CD4-positive, alpha-beta T cell (primary cell): ENCODE results near the gene LRRC38. TPM values are rescaled to one million over a fixed set of nuclear protein-coding genes. Genes with fewer than 3 reads are reported as not detected.

Experiments
- ATAC-seq: fragments of 200-7000 bp; cut with Tn5 transposase; one replicate; pipeline ENCODE4 v1.10.0; 2022; ENCODE audit warnings: mild to moderate bottlenecking; ENCODE audit not compliant: poor library complexity
- CTCF ChIA-PET: fragments of 350-600 bp; sonication (Branson Sonifier 250); formaldehyde crosslinking; loops from one replicate; lab custom pipeline; 2021; ENCODE audit warnings: antibody characterized with exemption, inconsistent platforms; lab: Charles Lee
- POLR2A ChIA-PET: fragments of 350-600 bp; sonication (Branson Sonifier 250); formaldehyde crosslinking; loops from one replicate; lab custom pipeline; 2021; ENCODE audit warnings: antibody characterized with exemption, inconsistent platforms; lab: Charles Lee
- DNase-seq, 14 experiments: peaks; one replicate each; pipeline ENCODE4 v3.0.0-alpha.2; 2013 to 2020; ENCODE audit warnings: mixed read lengths in 2 of 14
- H3K27ac ChIP-seq, 2 donors: one replicate each; pipeline versions ENCODE4 v1.5.1 to v1.7.0; 2013; ENCODE audit warnings: low read length in 2 of 2, low read depth in 1 of 2, mild to moderate bottlenecking in 1 of 2
- H3K27me3 ChIP-seq, 2 experiments: 1 replicate in 1 of 2; 2 replicates in 1 of 2; pipeline versions ENCODE4 v1.6.1 to v1.7.0; 2013; ENCODE audit warnings: low read length in 2 of 2, control low read depth in 1 of 2, mild to moderate bottlenecking in 1 of 2, moderate library complexity in 1 of 2; ENCODE audit not compliant: insufficient read depth in 2 of 2, control insufficient read depth in 1 of 2
- H3K36me3 ChIP-seq: one replicate; pipeline ENCODE4 v1.6.1; 2013; ENCODE audit warnings: low read length, control low read depth; ENCODE audit not compliant: insufficient read depth
- H3K4me1 ChIP-seq: one replicate; pipeline ENCODE4 v1.6.1; 2013; ENCODE audit warnings: low read length, control low read depth; ENCODE audit not compliant: insufficient read depth
- H3K4me3 ChIP-seq: one replicate; pipeline ENCODE4 v1.5.1; 2013; ENCODE audit warnings: mild to moderate bottlenecking, low read length, moderate library complexity
- H3K9me3 ChIP-seq, 2 experiments: 1 replicate in 1 of 2; 2 replicates in 1 of 2; pipeline versions ENCODE4 v1.6.1 to v1.7.0; 2013; ENCODE audit warnings: low read length in 2 of 2, mild to moderate bottlenecking in 2 of 2, control low read depth in 1 of 2, moderate library complexity in 1 of 2; ENCODE audit not compliant: control insufficient read depth in 1 of 2, insufficient read depth in 1 of 2
- H3K27ac Mint-ChIP-seq: one replicate; pipeline ENCODE4 v1.8.0; 2020; ENCODE audit warnings: mixed read lengths
- H3K27me3 Mint-ChIP-seq: one replicate; pipeline ENCODE4 v1.8.0; 2021; ENCODE audit warnings: mixed read lengths
- H3K36me3 Mint-ChIP-seq: one replicate; pipeline ENCODE4 v1.8.0; 2021; ENCODE audit warnings: low read depth, mixed read lengths
- H3K4me1 Mint-ChIP-seq: one replicate; pipeline ENCODE4 v1.8.0; 2021; ENCODE audit warnings: low read depth, mixed read lengths
- H3K4me3 Mint-ChIP-seq: one replicate; pipeline ENCODE4 v1.8.0; 2020; ENCODE audit warnings: mild to moderate bottlenecking, mixed read lengths
- H3K9me3 Mint-ChIP-seq: one replicate; pipeline ENCODE4 v1.8.0; 2020; ENCODE audit warnings: mixed read lengths
- CTCF ChIP-seq: fragments of 200-600 bp; IDR thresholded peaks from one replicate; pipeline ENCODE4 v1.8.0; 2022; ENCODE audit warnings: antibody characterized with exemption, mild to moderate bottlenecking
- intact Hi-C, 2 experiments: fragments of 100-400 bp; cut with DNase I in 1 of 2; cut with micrococcal nuclease in 1 of 2; formaldehyde crosslinking; loops; one replicate each; pipeline versions ENCODE4 v1.15.1 to v1.9.0; 2023 to 2025; cut with DNase I, micrococcal nuclease
- total RNA-seq, 174 experiments: library from RNA in 2 of 174; stranded (reverse) in 2 of 174; gene quantifications; one replicate each; pipeline ENCODE4 v1.2.3 and lab custom pipeline; 2021 to 2026

LRRC38 gene
- total RNA-seq, 2 experiments from 2014 or later, result not detected

- no peak for DNase-seq
- no peaks in the 10 kb centered on the region for H3K36me3 Mint-ChIP-seq
- Histone ChIP-seq H3K9me3 (peaks cover 0 to 4% of the 10 kb centered on the region in 2 experiments), H3K4me1 (no peaks in the 10 kb centered on the region), H3K27me3 (no peaks in the 10 kb centered on the region), H3K27ac (no peak overlapping the region), H3K36me3 (no peaks in the 10 kb centered on the region), H3K4me3 (no peak overlapping the region)
- ATAC-seq, result no peak
- H3K27ac Mint-ChIP-seq, result no peak overlapping the region
- intact Hi-C loops, result no loop called here
- no peaks in the 10 kb centered on the region for H3K9me3 Mint-ChIP-seq
- peaks cover 3% of the 10 kb centered on the region for H3K4me1 Mint-ChIP-seq
- H3K27me3 Mint-ChIP-seq, result peaks cover 17% of the 10 kb centered on the region
- ChIA-PET CTCF (no interaction called here), POLR2A (no interaction called here)
- no peak for TF ChIP-seq CTCF
- H3K4me3 Mint-ChIP-seq, result no peak overlapping the region
Observed at GRCh38 chr1:13499422-13499821, 14.4 kb downstream of the LRRC38 start.

GRCh38 chr1:13498553-13498952 is 15.2 kb downstream of the LRRC38 start:
- Histone ChIP-seq H3K4me1 (no peaks in the 10 kb centered on the region), H3K27ac (no peak overlapping the region), H3K36me3 (no peaks in the 10 kb centered on the region), H3K27me3 (no peaks in the 10 kb centered on the region), H3K9me3 (peaks cover 0 to 4% of the 10 kb centered on the region in 2 experiments), H3K4me3 (no peak overlapping the region)
- intact Hi-C loops, result no loop called here
- no peak for TF ChIP-seq CTCF
- no peak overlapping the region for H3K27ac Mint-ChIP-seq
- ATAC-seq (no peak), DNase-seq (no peak)
- no peaks in the 10 kb centered on the region for H3K36me3 Mint-ChIP-seq
- no peaks in the 10 kb centered on the region for H3K9me3 Mint-ChIP-seq
- peaks cover 9% of the 10 kb centered on the region for H3K27me3 Mint-ChIP-seq
- ChIA-PET POLR2A (no interaction called here), CTCF (no interaction called here)
- H3K4me3 Mint-ChIP-seq, result no peak overlapping the region
- H3K4me1 Mint-ChIP-seq, result no peaks in the 10 kb centered on the region

GRCh38 chr1:13495186-13495585 is 18.6 kb downstream of the LRRC38 start:
- DNase-seq, result no peak
- no peaks in the 10 kb centered on the region for H3K4me1 Mint-ChIP-seq
- Histone ChIP-seq H3K4me3 (no peak overlapping the region), H3K27me3 (no peaks in the 10 kb centered on the region), H3K9me3 (peaks cover 0 to 4% of the 10 kb centered on the region in 2 experiments), H3K36me3 (no peaks in the 10 kb centered on the region), H3K4me1 (no peaks in the 10 kb centered on the region), H3K27ac (no peak overlapping the region)
- intact Hi-C loops, result no loop called here
- POLR2A ChIA-PET, result no interaction called here
- no peak for TF ChIP-seq CTCF
- peaks cover 14% of the 10 kb centered on the region for H3K27me3 Mint-ChIP-seq
- H3K9me3 Mint-ChIP-seq, result no peaks in the 10 kb centered on the region
- no peak for ATAC-seq
- H3K4me3 Mint-ChIP-seq, result no peak overlapping the region
- CTCF ChIA-PET, result no interaction called here
- H3K27ac Mint-ChIP-seq, result no peak overlapping the region
- H3K36me3 Mint-ChIP-seq, result no peaks in the 10 kb centered on the region
